GM11168 (cell line): ENCODE measurements around the gene CIBAR2.

ENCODE experiments used
- in situ Hi-C: fragments of 300-500 bp; cut with MboI; formaldehyde crosslinking; loops from one replicate; pipeline ENCODE4 v1.12.0; 2022; ENCODE audit warnings: low sequenced_read_pairs; ENCODE audit not compliant: unreplicated experiment

The CIBAR2 gene

GRCh38 chr16:85145188-85145587, 32.9 kb upstream of the CIBAR2 start:
- in situ Hi-C loops, result no loop called here

GRCh38 chr16:85144026-85144915, 32.0 kb upstream of the CIBAR2 start:
- in situ Hi-C loops, result no loop called here

GRCh38 chr16:85142771-85143211, 30.5 kb upstream of the CIBAR2 start:
- in situ Hi-C loops, result no loop called here

- in situ Hi-C loops, result no loop called here
Observed at GRCh38 chr16:85142129-85142513, 29.8 kb upstream of the CIBAR2 start.

GRCh38 chr16:85141491-85142128, 29.3 kb upstream of the CIBAR2 start:
- in situ Hi-C loops, result no loop called here

GRCh38 chr16:85140455-85141012, 28.3 kb upstream of the CIBAR2 start:
- in situ Hi-C loops, result no loop called here

DNA sequence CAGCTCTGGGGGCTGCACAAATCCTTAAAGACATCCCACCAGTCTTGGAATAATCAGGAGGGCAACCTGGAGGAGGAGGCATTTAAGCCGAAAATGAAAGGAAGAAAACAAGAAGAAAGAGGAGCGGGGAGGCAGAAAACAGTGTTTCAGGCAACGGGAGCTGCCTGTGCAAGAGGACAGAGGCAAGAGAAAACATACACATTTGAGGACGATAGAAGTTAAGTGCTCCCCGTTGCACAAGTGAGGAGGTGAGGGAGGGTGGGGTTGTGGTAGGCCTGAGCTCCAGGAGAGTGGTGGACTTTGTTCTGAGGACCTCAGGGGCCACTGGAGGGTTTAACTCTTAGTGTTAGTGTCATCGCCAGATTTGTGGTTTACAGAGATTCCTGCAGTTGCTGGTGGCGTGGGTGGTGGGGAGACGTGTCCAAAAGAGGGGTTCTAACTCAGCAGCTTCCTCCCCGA, 27.6 kb upstream of the CIBAR2 start:
- in situ Hi-C loops, result no loop called here

DNA sequence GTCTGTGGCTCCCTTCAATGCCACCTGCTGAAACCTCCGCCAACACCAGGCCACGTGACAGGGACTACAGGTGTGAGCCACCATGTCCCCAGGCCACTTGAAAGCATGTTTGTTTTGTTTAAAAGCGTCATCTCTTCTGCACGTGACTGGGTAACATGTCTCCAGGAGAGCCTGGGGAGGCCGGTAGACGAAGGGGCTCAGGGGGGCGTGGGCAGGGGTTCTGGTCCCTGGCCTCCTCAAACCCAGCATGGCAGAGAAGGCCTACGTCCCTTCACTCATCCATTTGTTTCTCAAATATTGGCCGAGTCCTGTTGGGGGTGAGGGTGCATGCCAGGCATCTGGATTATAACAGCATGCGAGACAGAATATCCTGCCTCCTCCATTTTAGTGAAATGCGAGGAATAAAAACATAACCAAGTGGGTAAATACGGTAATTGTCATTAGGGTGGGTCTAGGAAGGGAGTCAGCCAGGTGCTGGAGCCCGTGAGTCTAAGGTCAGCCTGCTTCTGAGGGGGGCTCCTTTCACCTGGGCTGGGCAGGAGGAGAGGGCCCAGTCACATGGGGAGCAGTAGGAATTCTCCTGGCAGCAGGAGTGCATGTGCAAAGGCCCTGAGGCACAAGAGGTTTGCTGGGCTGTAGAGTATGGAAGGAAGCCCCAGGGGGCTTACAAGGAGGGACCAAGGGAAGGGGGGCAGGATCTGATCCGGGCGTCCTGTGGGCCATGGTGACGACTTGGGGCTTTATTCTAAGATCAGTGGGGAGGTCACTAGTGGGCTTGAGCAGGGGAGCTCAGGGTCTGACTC, 26.8 kb upstream of the CIBAR2 start:
- in situ Hi-C loops, result no loop called here

DNA sequence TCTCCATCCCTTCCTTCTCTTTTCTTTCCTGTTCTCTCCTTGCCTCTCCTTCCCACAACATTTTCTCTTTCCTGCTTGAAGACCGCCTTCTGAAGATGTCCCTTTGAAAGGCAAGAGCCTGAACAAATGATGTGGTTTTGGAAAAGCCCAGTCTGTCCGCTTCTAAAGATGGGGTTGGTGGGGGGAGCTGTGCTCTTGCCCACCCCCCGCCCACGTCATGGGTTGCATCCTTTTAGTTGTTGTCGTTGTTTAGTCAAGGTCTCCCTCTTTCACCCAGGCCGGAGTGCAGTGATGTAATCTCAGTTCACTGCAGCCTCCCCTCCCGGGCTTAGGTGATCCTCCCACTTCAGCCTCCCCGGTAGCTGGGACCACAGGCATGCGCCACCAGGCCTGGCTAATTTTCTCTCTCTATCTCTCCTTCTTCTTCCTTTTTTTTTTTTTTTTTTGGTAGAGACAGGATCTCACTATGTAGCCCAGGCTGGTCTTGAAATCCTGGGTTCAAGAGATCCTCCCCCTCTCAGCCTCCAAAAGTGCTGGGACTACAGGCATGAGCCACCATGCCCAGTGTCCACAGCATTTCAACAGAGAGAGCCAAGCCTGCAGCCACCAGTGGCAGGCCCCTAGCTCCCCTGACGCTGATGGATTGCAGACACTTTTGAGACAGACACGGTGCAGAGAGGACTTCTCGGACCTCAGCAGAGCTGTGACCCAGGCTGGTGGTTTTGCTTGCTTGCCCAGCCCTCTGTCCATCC, 26.0 kb upstream of the CIBAR2 start:
- in situ Hi-C loops, result no loop called here

DNA sequence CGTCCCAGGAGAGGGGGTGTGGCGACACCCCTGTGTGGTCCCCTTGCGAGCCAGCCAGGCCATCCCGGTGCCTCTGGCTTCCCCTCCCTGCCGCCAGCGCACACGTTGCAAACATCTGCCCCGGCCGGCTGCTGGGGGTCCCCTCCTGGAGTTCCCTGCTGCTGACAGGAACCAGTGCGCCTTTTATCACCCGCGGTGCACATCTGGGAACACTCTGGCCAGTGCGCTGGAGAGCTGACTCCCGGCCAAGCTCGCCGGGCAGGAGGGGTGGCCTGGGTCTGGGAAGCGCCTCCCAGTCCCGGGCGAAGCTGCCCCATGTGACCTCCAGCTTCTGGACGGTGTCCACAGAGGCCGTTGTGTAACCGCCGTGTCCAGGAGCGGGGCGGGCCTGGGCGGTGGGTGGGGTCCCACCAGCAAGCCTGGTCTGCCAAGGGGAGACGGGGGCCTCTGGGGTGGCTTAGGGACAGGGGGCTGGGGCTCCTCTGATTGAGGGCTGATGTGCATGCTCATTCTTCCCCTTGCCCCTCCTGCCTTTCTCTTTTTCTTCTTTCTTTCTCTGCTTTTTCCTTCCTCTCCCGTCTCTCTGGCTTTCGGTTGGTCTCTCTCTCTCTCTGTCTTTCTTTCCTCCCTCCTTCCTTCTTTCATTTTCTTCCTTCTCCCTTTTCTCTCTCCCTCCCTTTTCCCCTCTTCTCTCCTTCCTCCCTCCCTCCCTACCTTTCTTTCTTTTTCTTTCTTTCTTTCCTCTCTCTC, 25.2 kb upstream of the CIBAR2 start:
- in situ Hi-C loops, result no loop called here

- in situ Hi-C loops, result no loop called here
Observed at GRCh38 chr16:85136702-85137322, 24.5 kb upstream of the CIBAR2 start.

- in situ Hi-C loops, result no loop called here
Observed at GRCh38 chr16:85136213-85136701, 24.0 kb upstream of the CIBAR2 start.

DNA sequence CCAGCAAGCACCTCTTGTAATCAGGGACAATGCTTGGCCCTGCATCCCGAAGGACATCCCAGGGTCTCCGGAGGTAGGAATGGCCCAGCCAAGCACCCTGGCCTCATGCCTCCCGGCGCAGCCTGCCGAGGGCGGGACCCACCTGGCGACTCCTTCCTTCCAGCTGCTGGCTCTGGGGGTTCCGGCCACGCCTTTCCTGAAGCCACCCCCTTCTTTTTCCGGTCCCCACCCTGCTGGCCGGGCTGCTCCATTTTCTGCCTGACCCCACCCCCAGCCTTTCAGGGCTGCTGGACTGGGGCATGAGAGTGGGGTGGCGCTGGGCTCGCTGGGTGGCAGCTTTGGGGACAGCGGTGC, 22.5 kb upstream of the CIBAR2 start:
- in situ Hi-C loops, result no loop called here

- in situ Hi-C loops, result no loop called here
Observed at GRCh38 chr16:85134076-85134788, 22.0 kb upstream of the CIBAR2 start.

DNA sequence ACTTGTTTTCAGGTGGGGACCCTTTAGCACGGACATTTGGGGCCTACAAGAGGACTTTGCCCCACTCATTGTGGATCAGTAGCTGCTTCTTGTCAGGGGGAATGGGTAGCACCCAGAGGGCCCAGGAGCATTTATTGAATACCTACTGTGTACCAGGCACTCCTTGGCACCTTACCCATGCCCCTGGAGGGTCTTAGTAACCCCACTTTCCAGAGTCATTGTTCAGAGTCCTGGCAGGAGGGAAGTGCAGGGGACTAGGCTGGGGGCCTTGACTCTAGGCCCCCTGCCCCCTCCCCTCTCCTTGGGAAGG, 21.0 kb upstream of the CIBAR2 start:
- in situ Hi-C loops, result no loop called here

DNA sequence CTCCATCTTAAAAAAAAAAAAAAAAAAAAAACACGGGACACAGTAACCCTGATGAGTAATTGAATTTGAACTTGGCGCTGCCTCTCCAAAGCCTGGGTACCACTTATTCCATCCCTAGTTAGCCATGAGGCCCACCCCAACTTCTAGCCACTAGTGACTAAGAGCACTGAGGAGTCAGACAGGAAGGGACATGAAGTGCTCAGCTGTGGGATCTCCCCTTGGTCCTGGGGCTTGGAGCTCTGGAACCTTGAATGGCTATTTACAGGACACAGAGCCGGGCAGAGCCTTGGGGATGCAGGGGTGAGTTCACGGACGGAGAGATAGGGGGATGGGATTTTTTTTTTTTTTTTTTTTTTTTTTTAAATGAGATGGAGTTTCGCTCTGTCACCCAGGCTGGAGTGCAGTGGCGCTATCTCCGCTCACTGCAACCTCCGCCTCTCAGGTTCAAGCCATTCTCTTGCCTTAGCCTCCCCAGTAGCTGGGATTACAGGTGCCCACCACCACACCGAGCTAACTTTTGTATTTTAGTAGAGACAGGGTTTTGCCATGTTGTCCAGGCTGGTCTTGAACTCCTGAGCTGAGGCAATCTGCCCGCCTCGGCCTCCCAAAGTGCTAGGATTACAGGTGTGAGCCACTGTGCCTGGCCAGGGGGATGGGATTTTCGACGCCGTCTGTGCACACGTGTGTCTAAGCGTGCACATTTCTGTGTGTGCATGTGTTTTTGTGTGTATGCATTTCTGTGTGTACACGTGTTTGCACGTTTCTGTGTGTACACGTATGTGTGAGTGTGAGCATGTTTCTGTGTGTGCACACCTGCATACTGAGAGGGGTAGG, 20.4 kb upstream of the CIBAR2 start:
- in situ Hi-C loops, result no loop called here

DNA sequence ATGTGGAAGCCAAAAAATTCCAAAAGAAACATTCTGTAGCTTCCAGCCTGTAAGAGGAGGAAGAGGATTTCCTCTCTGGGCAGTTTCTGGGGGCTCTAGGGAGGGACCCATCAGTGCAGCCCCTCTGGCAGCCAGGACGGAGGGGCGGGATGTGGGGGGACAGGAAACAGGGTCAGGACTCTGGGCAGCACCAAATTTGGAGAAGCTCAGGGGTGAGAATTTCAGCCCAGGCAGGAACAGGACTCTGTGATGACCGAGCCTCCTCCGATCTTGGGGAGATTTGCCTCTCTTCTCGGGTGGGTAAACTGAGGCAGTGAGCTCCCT, 18.4 kb upstream of the CIBAR2 start:
- in situ Hi-C loops, result no loop called here
